WTC11 (cell line): ENCODE data around the gene GPR85.

Source experiments
- ATF3 ChIP-seq: sonication (generic); formaldehyde crosslinking; conservative IDR thresholded peaks from 2 replicates; pipeline ENCODE4 v1.8.1; 2022; ENCODE audit warnings: mild to moderate bottlenecking, missing genetic modification reagents
- CREB1 ChIP-seq: sonication (generic); formaldehyde crosslinking; IDR thresholded peaks from 2 replicates; pipeline ENCODE4 v1.8.0; 2023; ENCODE audit warnings: mild to moderate bottlenecking, missing genetic modification reagents
- CTCF ChIP-seq: fragments of 200-600 bp; IDR thresholded peaks from 2 replicates; pipeline ENCODE4 v1.8.0; 2022; ENCODE audit warnings: antibody characterized with exemption
- E2F1 ChIP-seq: sonication (generic); formaldehyde crosslinking; IDR thresholded peaks from 2 replicates; pipeline ENCODE4 v1.8.0; 2022; ENCODE audit warnings: mild to moderate bottlenecking, missing genetic modification reagents
- FOXJ3 ChIP-seq: sonication (generic); formaldehyde crosslinking; IDR thresholded peaks from 2 replicates; pipeline ENCODE4 v1.9.0; 2021; ENCODE audit warnings: missing genetic modification reagents, mild to moderate bottlenecking, borderline replicate concordance
- HMGXB4 ChIP-seq: sonication (generic); formaldehyde crosslinking; IDR thresholded peaks from 2 replicates; pipeline ENCODE4 v1.8.1; 2023; ENCODE audit warnings: mild to moderate bottlenecking, moderate library complexity, missing genetic modification reagents
- IRF2 ChIP-seq: sonication (generic); formaldehyde crosslinking; IDR thresholded peaks from 2 replicates; pipeline ENCODE4 v1.8.0; 2022; ENCODE audit warnings: low read depth, missing genetic modification reagents, borderline replicate concordance
- KAT7 ChIP-seq: sonication (generic); formaldehyde crosslinking; IDR thresholded peaks from 2 replicates; pipeline ENCODE4 v1.8.1; 2023; ENCODE audit warnings: missing genetic modification reagents, mild to moderate bottlenecking, borderline replicate concordance
- MAX ChIP-seq: sonication (generic); formaldehyde crosslinking; IDR thresholded peaks from 2 replicates; pipeline ENCODE4 v1.8.0; 2022; ENCODE audit warnings: mild to moderate bottlenecking, missing genetic modification reagents
- SP1 ChIP-seq: sonication (generic); formaldehyde crosslinking; conservative IDR thresholded peaks from 2 replicates; pipeline ENCODE4 v1.8.1; 2022; ENCODE audit warnings: missing genetic modification reagents
- STAT6 ChIP-seq: sonication (generic); formaldehyde crosslinking; conservative IDR thresholded peaks from 2 replicates; pipeline ENCODE4 v1.8.1; 2023; ENCODE audit warnings: mild to moderate bottlenecking, low read depth, missing genetic modification reagents, moderate library complexity
- USF2 ChIP-seq: sonication (generic); formaldehyde crosslinking; IDR thresholded peaks from 2 replicates; pipeline ENCODE4 v1.8.1; 2023; ENCODE audit warnings: mild to moderate bottlenecking, missing genetic modification reagents, moderate library complexity
- ZNF423 ChIP-seq: fragments of 250-450 bp; sonication (Bioruptor Pico); IDR thresholded peaks from 2 replicates; pipeline ENCODE4 v2.1.2; 2022; ENCODE audit warnings: mild to moderate bottlenecking, moderate library complexity
- ZSCAN18 ChIP-seq: fragments of 250-450 bp; sonication (Bioruptor Pico); IDR thresholded peaks from 2 replicates; pipeline ENCODE4 v2.1.2; 2022; ENCODE audit warnings: mild to moderate bottlenecking, moderate library complexity

- no peak for TF ChIP-seq FOXJ3 (CRISPR knock-in tag)
- TF ChIP-seq CTCF, result no peak
- no peak for TF ChIP-seq E2F1
- TF ChIP-seq ZNF423 (CRISPR knock-in tag), result no peak
- TF ChIP-seq MAX (CRISPR knock-in tag), result no peak
- no peak for TF ChIP-seq ZSCAN18 (CRISPR knock-in tag)
- TF ChIP-seq CREB1 (CRISPR knock-in tag), result no peak
- TF ChIP-seq KAT7 (CRISPR knock-in tag), result no peak
- no peak for TF ChIP-seq HMGXB4
- TF ChIP-seq SP1, result no peak
- TF ChIP-seq IRF2, result no peak
- TF ChIP-seq STAT6 (CRISPR knock-in tag), result no peak
- no peak for TF ChIP-seq ATF3 (CRISPR knock-in tag)
- no peak for TF ChIP-seq USF2 (CRISPR knock-in tag)
Measured at GRCh38 chr7:113122744-113123143, 36.1 kb upstream of the GPR85 start.
